ENCODE measurements around the gene CCDC170.

Gene CCDC170

GRCh38 chr6:151506761-151507160 lies 12.9 kb downstream of the CCDC170 start:
- no peaks in the 10 kb centered on the region for H3K27me3 ChIP-seq (ENCODE audit: insufficient read depth, low read length, poor library complexity)
- ATAC-seq (ENCODE audit: insufficient read depth, low read depth) (no peak), DNase-seq (no peak)
- no peaks in the 10 kb centered on the region for H3K36me3 ChIP-seq (ENCODE audit: insufficient read depth, low read length)
- H3K9ac ChIP-seq (ENCODE audit: low read depth, low read length), result no peak overlapping the region
- no peaks in the 10 kb centered on the region for H4K20me1 ChIP-seq (ENCODE audit: insufficient read depth, low read length)
- no peaks in the 10 kb centered on the region for H3K79me2 ChIP-seq (ENCODE audit: insufficient read depth, low read length)
- H3K4me1 ChIP-seq (ENCODE audit: insufficient read depth, low read length), result no peaks in the 10 kb centered on the region
- H3K4me2 ChIP-seq (ENCODE audit: insufficient read depth, low read length), result no peak overlapping the region
- TF ChIP-seq EZH2 (IDR thresholded peaks at IDR 0.05; ENCODE audit: borderline replicate concordance, low read depth, low read length, severe bottlenecking) (no peak), CTCF (IDR thresholded peaks at IDR 0.05; ENCODE audit: borderline replicate concordance, extremely low read depth, low read length, poor library complexity, severe bottlenecking) (no peak)
- H3K9me3 ChIP-seq (ENCODE audit: insufficient read depth, low read length, severe bottlenecking), result no peaks in the 10 kb centered on the region
- no peak overlapping the region for H2AFZ ChIP-seq (ENCODE audit: low read depth, low read length)
- no peak overlapping the region for H3K4me3 ChIP-seq (ENCODE audit: low read depth in 1 of 2, low read length in 2 of 2)
- no peak overlapping the region for H3K27ac ChIP-seq (ENCODE audit: low read length)

GRCh38 chr6:151509048-151509447 lies 15.2 kb downstream of the CCDC170 start:
- Histone ChIP-seq H4K20me1 (ENCODE audit: insufficient read depth, low read length) (no peaks in the 10 kb centered on the region), H3K9me3 (ENCODE audit: insufficient read depth, low read length, severe bottlenecking) (no peaks in the 10 kb centered on the region), H2AFZ (ENCODE audit: low read depth, low read length) (no peak overlapping the region), H3K79me2 (ENCODE audit: insufficient read depth, low read length) (no peaks in the 10 kb centered on the region), H3K36me3 (ENCODE audit: insufficient read depth, low read length) (no peaks in the 10 kb centered on the region), H3K9ac (ENCODE audit: low read depth, low read length) (no peak overlapping the region), H3K4me1 (ENCODE audit: insufficient read depth, low read length) (no peaks in the 10 kb centered on the region), H3K27me3 (ENCODE audit: insufficient read depth, low read length, poor library complexity) (no peaks in the 10 kb centered on the region), H3K4me2 (ENCODE audit: insufficient read depth, low read length) (no peak overlapping the region), H3K4me3 (ENCODE audit: low read depth in 1 of 2, low read length in 2 of 2) (no peak overlapping the region), H3K27ac (ENCODE audit: low read length) (no peak overlapping the region)
- DNase-seq (no peak), ATAC-seq (ENCODE audit: insufficient read depth, low read depth) (no peak)
- no peak for TF ChIP-seq CTCF (IDR thresholded peaks at IDR 0.05; ENCODE audit: borderline replicate concordance, extremely low read depth, low read length, poor library complexity, severe bottlenecking)
- no peak for TF ChIP-seq EZH2 (IDR thresholded peaks at IDR 0.05; ENCODE audit: borderline replicate concordance, low read depth, low read length, severe bottlenecking)

- TF ChIP-seq CTCF (IDR thresholded peaks at IDR 0.05; ENCODE audit: borderline replicate concordance, extremely low read depth, low read length, poor library complexity, severe bottlenecking), result no peak
- TF ChIP-seq EZH2 (IDR thresholded peaks at IDR 0.05; ENCODE audit: borderline replicate concordance, low read depth, low read length, severe bottlenecking), result no peak
- no peaks in the 10 kb centered on the region for H4K20me1 ChIP-seq (ENCODE audit: insufficient read depth, low read length)
- H3K9me3 ChIP-seq (ENCODE audit: insufficient read depth, low read length, severe bottlenecking), result no peaks in the 10 kb centered on the region
- H2AFZ ChIP-seq (ENCODE audit: low read depth, low read length), result no peak overlapping the region
- H3K9ac ChIP-seq (ENCODE audit: low read depth, low read length), result no peak overlapping the region
- H3K79me2 ChIP-seq (ENCODE audit: insufficient read depth, low read length), result no peaks in the 10 kb centered on the region
- no peak for DNase-seq
- H3K4me3 ChIP-seq (ENCODE audit: low read depth in 1 of 2, low read length in 2 of 2), result no peak overlapping the region
- H3K36me3 ChIP-seq (ENCODE audit: insufficient read depth, low read length), result no peaks in the 10 kb centered on the region
- H3K27me3 ChIP-seq (ENCODE audit: insufficient read depth, low read length, poor library complexity), result no peaks in the 10 kb centered on the region
- H3K4me2 ChIP-seq (ENCODE audit: insufficient read depth, low read length), result no peak overlapping the region
- ATAC-seq (ENCODE audit: insufficient read depth, low read depth), result no peak
- H3K27ac ChIP-seq (ENCODE audit: low read length), result no peak overlapping the region
- H3K4me1 ChIP-seq (ENCODE audit: insufficient read depth, low read length), result no peaks in the 10 kb centered on the region
Observed at GRCh38 chr6:151512481-151512880, 18.7 kb downstream of the CCDC170 start.
